ENCODE results near the gene FBXO40.

- no peak for TF ChIP-seq POLR2AphosphoS5 (IDR thresholded peaks at IDR 0.05; ENCODE audit: low read depth, low read length)
- TF ChIP-seq SIN3A (IDR thresholded peaks at IDR 0.05; ENCODE audit: borderline replicate concordance, insufficient read depth, low read length): no peak
- TF ChIP-seq REST (IDR thresholded peaks at IDR 0.05; ENCODE audit: insufficient read depth in 1 of 2, low read depth in 2 of 2, low read length in 2 of 2): no peak
- no peak for TF ChIP-seq TAF1 (IDR thresholded peaks at IDR 0.05; ENCODE audit: borderline replicate concordance, insufficient read depth, low read length)
- TF ChIP-seq FOXP2 (optimal IDR thresholded peaks at IDR 0.05; ENCODE audit: borderline replicate concordance, extremely low read depth, extremely low read length, insufficient read depth): no peak
Observed at GRCh38 chr3:121677141-121677540, 84.0 kb downstream of the FBXO40 start.
